HAP-1 (cell line): ENCODE data around the gene SPATA13.
A peak's percentile ranks its signal among the peaks of the same experiment; 100 is the strongest.

Experiments used
- DNase-seq, 2 experiments: peaks; one replicate each; pipeline ENCODE4 v3.0.0-alpha.2; 2016 to 2020; ENCODE audit warnings: low spot score in 2 of 2
- H3K27me3 ChIP-seq: fragments of 250-450 bp; sonication (Bioruptor Pico); 2 replicates; pipeline ENCODE4 v1.5.1; 2020; ENCODE audit warnings: low read depth, mild to moderate bottlenecking, moderate library complexity
- H3K36me3 ChIP-seq: fragments of 250-450 bp; sonication (Bioruptor Pico); replicated peaks from 2 replicates; pipeline ENCODE4 v1.5.1; 2020; ENCODE audit warnings: mild to moderate bottlenecking
- H3K4me1 ChIP-seq: fragments of 250-450 bp; sonication (Bioruptor Pico); 2 replicates; pipeline ENCODE4 v1.5.1; 2020; ENCODE audit warnings: mild to moderate bottlenecking
- H3K4me3 ChIP-seq: fragments of 250-450 bp; sonication (Bioruptor Pico); 2 replicates; pipeline ENCODE4 v1.5.1; 2020; ENCODE audit warnings: mild to moderate bottlenecking, moderate library complexity
- H3K9me3 ChIP-seq: fragments of 250-450 bp; sonication (Bioruptor Pico); 2 replicates; pipeline ENCODE4 v1.5.1; 2020; ENCODE audit warnings: mild to moderate bottlenecking, moderate library complexity
- in situ Hi-C: fragments of 300-500 bp; cut with MboI; formaldehyde crosslinking; loops from 3 replicates; pipeline ENCODE4 v1.14.3; 2020; ENCODE audit warnings: low sequenced_read_pairs, inconsistent platforms, mixed read lengths

The SPATA13 gene

GRCh38 chr13:24129914-24130774 lies 30.4 kb upstream of the SPATA13 start:
- in situ Hi-C loops = no loop called here
- Histone ChIP-seq H3K36me3 (no peaks in the 10 kb centered on the region), H3K27me3 (no peaks in the 10 kb centered on the region), H3K9me3 (0 out of 2 replicates have a peak, but pooled peaks cover 2% of the 10 kb centered on the region), H3K4me1 (no peaks in the 10 kb centered on the region), H3K4me3 (no peak overlapping the region)
- DNase-seq = peak in 1 of 2 experiments; percentile 6

DNA sequence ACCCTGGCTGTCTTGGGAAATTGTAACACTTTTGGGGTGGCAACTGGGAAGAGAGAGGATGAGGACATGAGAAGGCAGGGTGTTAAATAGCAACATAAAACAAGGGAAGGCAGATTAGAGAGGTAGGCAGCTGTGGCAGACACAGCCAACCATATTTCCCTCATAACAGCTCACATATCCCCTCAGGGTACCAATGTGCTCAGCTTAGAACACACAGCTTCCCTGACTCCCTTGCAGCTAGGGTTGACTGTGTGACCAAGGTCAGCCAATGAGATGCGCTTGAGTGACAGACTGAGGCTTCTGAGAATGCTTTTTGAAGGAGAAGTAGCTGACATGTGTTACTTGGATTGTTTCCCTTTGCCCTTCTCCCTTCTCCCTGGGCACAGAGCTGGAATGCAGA lies 28.8 kb upstream of the SPATA13 start:
- Histone ChIP-seq H3K4me3 (no peak overlapping the region), H3K27me3 (no peaks in the 10 kb centered on the region)
- in situ Hi-C loops = no loop called here

GRCh38 chr13:24133021-24133795 lies 27.3 kb upstream of the SPATA13 start:
- no peaks in the 10 kb centered on the region for H3K36me3 ChIP-seq
- DNase-seq = no peak
- H3K4me1 ChIP-seq = no peaks in the 10 kb centered on the region
- H3K27me3 ChIP-seq = no peaks in the 10 kb centered on the region
- H3K4me3 ChIP-seq = no peak overlapping the region
- H3K9me3 ChIP-seq = 0 out of 2 replicates have a peak, but pooled peaks cover 2% of the 10 kb centered on the region
- in situ Hi-C loops = no loop called here

More for the DNA sequence above, 28.8 kb upstream of the SPATA13 start:
- no peaks in the 10 kb centered on the region for H3K4me1 ChIP-seq
- no peak for DNase-seq
- H3K36me3 ChIP-seq = no peaks in the 10 kb centered on the region
- 0 out of 2 replicates have a peak, but pooled peaks cover 2% of the 10 kb centered on the region for H3K9me3 ChIP-seq

- Histone ChIP-seq H3K36me3 (no peaks in the 10 kb centered on the region), H3K4me1 (no peaks in the 10 kb centered on the region), H3K4me3 (no peak overlapping the region), H3K9me3 (0 out of 2 replicates have a peak, but pooled peaks cover 2% of the 10 kb centered on the region), H3K27me3 (no peaks in the 10 kb centered on the region)
- in situ Hi-C loops = no loop called here
- no peak for DNase-seq
These were observed 26.3 kb upstream of the SPATA13 start for GRCh38 chr13:24134231-24134630.

DNA sequence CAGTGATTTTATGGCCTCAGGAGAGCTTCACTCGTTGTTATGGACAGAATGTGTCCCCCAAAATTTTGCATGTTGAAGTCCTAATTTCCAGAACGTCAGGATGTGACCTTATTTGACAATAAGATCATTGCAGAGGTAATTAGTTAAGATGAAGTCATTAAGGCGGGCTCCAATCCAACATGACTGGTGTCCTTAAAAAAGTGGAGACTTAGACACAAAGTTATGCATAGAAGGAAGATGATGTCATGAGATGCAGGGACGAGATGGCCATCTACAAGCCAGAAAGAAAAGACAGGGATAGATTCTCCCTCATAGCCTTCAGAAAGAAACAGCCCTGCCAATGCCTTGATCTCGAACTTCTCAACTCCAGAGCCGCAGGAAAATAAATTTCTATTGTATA lies 25.8 kb upstream of the SPATA13 start:
- DNase-seq = no peak
- no peaks in the 10 kb centered on the region for H3K4me1 ChIP-seq
- no peaks in the 10 kb centered on the region for H3K27me3 ChIP-seq
- no peak overlapping the region for H3K4me3 ChIP-seq
- in situ Hi-C loops = no loop called here
- H3K9me3 ChIP-seq = 0 out of 2 replicates have a peak, but pooled peaks cover 2% of the 10 kb centered on the region
- no peaks in the 10 kb centered on the region for H3K36me3 ChIP-seq

DNA sequence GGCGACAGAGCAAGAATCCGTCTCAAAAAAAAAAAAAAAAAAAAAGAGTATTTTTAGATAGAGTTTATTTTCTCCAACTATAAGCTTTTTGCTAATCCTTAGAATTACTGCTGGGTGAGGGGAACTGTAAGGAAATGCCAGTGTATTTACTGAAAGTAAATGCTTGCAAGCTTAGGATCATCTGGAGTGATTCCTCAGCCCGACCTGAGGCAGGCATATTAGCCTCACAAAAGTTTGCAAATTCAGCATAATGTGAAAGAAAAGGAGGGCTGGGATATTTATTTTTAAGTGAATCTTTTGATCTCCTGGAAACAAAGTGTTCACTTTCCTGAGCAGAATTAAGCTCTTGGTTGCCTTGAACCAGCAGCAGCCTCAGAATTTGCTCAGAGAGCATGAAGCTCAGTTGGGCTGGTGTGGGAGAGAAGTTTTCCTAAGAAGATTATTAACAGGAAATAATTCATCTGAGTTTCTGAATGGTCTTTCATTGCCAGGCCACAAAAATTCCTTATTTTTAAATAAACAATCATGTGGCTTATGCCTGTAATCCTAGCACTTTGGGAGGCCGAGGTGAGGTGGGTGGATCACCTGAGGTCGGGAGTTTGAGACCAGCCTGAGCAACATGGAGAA lies 24.7 kb upstream of the SPATA13 start:
- H3K4me1 ChIP-seq = no peaks in the 10 kb centered on the region
- DNase-seq = no peak
- no peaks in the 10 kb centered on the region for H3K36me3 ChIP-seq
- H3K4me3 ChIP-seq = no peak overlapping the region
- in situ Hi-C loops = no loop called here
- no peaks in the 10 kb centered on the region for H3K27me3 ChIP-seq
- H3K9me3 ChIP-seq = 0 out of 2 replicates have a peak, but pooled peaks cover 2% of the 10 kb centered on the region

DNA sequence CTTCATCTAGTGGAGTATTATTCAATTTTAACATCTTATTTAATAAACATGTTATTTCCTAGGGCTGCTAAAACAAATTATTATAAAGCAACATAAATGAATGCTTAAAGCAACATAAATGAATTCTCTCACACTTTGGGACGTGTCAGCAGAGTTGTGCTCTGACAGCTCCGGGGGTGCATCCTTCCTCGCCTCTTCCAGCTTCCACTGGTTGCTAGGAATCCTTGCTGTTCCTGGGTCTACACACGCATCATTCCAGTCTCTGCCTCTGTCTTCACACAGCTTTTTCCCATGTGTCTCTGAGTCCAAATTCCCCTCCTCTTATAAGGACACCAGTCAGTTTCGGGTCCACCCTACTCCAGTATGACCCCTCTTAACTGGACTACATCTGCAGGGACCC lies 21.6 kb upstream of the SPATA13 start:
- H3K36me3 ChIP-seq = no peaks in the 10 kb centered on the region
- no peak for DNase-seq
- H3K4me1 ChIP-seq = no peaks in the 10 kb centered on the region
- H3K4me3 ChIP-seq = no peak overlapping the region
- in situ Hi-C loops = no loop called here
- no peaks in the 10 kb centered on the region for H3K9me3 ChIP-seq
- no peaks in the 10 kb centered on the region for H3K27me3 ChIP-seq

- no peak for DNase-seq
- Histone ChIP-seq H3K4me1 (no peaks in the 10 kb centered on the region), H3K36me3 (no peaks in the 10 kb centered on the region), H3K4me3 (no peak overlapping the region), H3K9me3 (no peaks in the 10 kb centered on the region), H3K27me3 (no peaks in the 10 kb centered on the region)
- in situ Hi-C loops = no loop called here
These were observed 19.1 kb upstream of the SPATA13 start for GRCh38 chr13:24141333-24141910.

DNA sequence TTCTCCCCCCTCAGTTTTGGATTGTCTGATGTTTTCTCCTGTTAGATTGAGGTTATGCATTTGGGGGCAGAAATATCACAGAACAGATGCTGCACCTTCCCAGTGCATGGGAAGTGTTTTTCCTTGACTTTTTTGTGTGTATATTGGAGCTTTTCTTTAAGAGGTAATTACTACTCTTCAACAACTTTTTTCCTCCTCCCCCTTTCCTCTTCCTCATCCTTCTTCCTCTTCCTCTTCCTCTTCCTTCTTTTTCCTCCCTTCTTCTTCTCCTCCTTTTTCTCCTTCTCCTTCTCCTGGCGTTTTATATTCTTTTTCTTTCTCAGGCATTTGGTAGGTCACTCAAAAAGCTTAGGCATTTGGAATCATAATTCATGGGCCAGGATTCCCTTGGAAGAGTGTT lies 18.1 kb upstream of the SPATA13 start:
- Histone ChIP-seq H3K9me3 (no peaks in the 10 kb centered on the region), H3K27me3 (no peaks in the 10 kb centered on the region), H3K36me3 (no peaks in the 10 kb centered on the region), H3K4me1 (no peaks in the 10 kb centered on the region), H3K4me3 (no peak overlapping the region)
- DNase-seq = no peak
- in situ Hi-C loops = no loop called here

DNA sequence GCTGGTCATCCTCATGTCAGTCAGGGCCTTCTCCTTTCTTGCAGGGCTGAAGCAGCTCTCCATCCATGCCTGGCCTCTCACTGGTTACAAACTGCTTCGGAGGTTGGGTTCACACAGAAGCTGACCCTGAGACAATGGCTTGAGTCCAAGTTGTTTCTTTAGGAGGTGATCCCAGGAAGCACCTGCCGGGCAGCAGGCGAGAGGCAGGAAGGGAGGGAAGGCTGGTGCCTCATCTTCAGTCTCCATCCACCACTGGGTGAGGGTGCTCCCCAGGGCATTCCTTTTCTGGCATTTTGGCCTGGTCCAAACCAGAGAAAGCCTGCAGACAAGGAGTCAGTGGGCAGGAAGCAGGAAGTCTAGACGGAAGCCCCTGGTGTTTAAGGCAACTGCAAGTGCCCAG lies 17.6 kb upstream of the SPATA13 start:
- in situ Hi-C loops = no loop called here
- no peaks in the 10 kb centered on the region for H3K27me3 ChIP-seq
- no peak overlapping the region for H3K4me3 ChIP-seq
- no peaks in the 10 kb centered on the region for H3K9me3 ChIP-seq
- DNase-seq = no peak
- H3K36me3 ChIP-seq = no peaks in the 10 kb centered on the region
- no peaks in the 10 kb centered on the region for H3K4me1 ChIP-seq

DNA sequence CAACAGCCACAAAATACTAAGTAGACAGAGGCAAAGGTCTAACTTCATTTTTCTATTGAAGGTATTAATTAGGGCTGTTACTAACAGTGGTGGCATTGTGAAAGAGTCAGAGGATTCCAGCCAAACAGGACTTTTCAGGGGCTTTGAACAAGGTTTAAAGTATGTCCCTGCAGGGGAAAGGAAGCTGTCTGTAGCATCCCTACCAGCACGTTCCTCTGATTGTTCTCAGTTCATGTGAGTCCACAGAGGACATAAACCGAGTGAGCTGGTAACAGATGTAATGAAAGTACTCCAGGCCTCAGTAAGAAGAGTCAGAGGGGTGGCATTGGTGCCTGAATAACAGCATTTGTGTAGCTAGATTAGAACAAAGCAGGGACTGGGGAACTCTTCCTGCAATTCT lies 15.3 kb upstream of the SPATA13 start:
- no peak for DNase-seq
- H3K27me3 ChIP-seq = no peaks in the 10 kb centered on the region
- in situ Hi-C loops = no loop called here
- no peaks in the 10 kb centered on the region for H3K4me1 ChIP-seq
- no peak overlapping the region for H3K4me3 ChIP-seq
- no peaks in the 10 kb centered on the region for H3K36me3 ChIP-seq
- no peaks in the 10 kb centered on the region for H3K9me3 ChIP-seq

- Histone ChIP-seq H3K9me3 (no peaks in the 10 kb centered on the region), H3K4me3 (no peak overlapping the region), H3K4me1 (no peaks in the 10 kb centered on the region), H3K27me3 (no peaks in the 10 kb centered on the region), H3K36me3 (no peaks in the 10 kb centered on the region)
- no peak for DNase-seq
- in situ Hi-C loops = no loop called here
These were observed 14.8 kb upstream of the SPATA13 start for GRCh38 chr13:24145674-24146073.

DNA sequence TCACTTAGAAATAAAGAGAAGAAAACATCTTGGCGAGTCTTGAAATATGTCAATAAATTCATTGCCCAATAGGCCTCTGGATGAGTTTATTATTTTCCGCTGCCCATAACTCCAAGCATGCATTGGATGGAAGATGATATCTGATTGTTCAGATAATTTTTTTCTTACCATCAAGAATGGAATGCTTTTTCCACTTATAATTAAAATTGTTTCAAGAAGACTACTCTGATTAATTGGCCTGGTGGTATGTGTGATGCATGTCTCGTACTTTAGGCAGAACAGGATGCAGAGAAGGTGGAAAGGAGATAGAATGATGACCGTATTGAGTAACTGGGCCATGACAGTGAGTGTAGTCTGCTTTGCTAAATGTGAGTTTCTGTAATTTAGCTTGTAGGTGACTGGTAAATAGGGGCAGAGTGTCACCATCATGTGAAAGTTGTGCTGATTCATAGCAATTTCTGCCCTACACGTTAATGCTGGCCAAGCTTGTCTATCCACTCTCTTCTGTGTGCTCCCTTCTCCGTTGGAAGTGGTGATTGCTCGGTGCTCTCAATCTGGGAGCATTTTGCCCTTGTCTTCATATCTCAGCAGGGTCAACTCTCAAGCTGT lies 13.5 kb upstream of the SPATA13 start:
- in situ Hi-C loops = no loop called here
- Histone ChIP-seq H3K4me3 (no peak overlapping the region), H3K27me3 (no peaks in the 10 kb centered on the region), H3K36me3 (no peaks in the 10 kb centered on the region), H3K9me3 (no peaks in the 10 kb centered on the region), H3K4me1 (no peaks in the 10 kb centered on the region)
- DNase-seq = no peak
